GM18499 (cell line): ENCODE results near the gene ADGRG6.
"Not testable (repeated sequence)": the region's sequence is repeated elsewhere in the genome, so short reads cannot be mapped to it uniquely, and the experiment has no call there.

Source experiments
- ATAC-seq: cut with Tn5 transposase; IDR thresholded peaks from one replicate; pipeline ENCODE4 v1.9.1; 2021; ENCODE audit warnings: moderate number of reproducible peaks; ENCODE audit not compliant: insufficient read depth, unreplicated experiment

The ADGRG6 gene

DNA sequence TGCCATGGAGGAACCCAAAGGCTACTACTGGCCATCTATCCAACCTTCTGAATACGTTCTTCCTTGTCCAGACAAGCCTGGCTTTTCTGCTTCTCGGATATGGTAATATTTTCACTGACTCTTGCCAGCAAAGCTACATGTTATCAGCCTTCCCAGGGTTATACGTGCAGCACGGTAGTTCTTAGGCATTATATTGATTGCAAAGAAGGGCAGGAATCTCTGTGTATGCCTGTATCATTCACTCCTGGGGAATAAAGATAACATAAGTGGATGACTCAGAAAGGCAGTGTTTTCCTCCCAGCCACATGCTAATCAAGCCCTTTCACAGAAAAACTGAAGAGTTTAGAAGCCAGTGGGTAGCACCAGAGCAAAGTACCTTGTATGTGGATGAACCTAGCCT is 98.7 kb downstream of the ADGRG6 start:
- ATAC-seq: no peak

- ATAC-seq: no peak
Observed at GRCh38 chr6:142401838-142402237, 100.0 kb downstream of the ADGRG6 start.

DNA sequence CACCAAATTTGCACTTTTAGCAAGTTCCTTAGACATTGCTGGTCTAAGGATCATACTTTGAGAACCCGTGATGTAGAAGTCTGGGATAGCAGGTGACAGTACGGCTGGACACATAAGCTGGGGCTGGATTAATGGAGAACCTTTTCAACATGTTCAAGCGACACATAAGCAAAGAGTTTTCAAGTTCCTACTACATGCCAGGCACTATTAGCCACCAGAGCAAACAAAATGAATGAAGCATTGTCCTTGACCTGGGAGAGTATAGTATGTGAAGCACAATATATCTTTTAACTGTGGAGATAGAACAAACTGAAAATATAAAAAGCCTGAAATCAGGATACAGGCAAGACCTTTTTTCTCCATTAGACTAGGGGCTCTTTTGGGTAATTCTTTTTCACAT is 102.9 kb downstream of the ADGRG6 start:
- ATAC-seq: no peak

DNA sequence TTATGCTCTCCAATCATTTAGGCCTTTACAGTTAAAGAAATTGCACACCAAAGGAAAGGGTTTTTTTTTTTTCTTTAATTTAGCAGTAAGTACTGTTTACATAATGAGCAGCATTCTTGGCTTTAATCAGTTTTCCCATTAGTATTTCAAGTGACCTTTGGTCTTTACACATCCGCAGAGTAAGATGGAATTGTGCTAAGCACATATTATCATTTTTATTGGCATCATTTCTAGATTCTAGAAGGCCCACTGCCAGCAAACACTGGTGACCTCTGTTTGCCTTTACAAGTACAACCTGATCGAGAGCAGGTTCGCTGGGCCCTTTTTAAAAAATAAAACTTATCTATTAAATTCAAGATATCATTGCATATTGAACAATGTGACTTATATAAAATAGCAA is 104.3 kb downstream of the ADGRG6 start:
- ATAC-seq: no peak

DNA sequence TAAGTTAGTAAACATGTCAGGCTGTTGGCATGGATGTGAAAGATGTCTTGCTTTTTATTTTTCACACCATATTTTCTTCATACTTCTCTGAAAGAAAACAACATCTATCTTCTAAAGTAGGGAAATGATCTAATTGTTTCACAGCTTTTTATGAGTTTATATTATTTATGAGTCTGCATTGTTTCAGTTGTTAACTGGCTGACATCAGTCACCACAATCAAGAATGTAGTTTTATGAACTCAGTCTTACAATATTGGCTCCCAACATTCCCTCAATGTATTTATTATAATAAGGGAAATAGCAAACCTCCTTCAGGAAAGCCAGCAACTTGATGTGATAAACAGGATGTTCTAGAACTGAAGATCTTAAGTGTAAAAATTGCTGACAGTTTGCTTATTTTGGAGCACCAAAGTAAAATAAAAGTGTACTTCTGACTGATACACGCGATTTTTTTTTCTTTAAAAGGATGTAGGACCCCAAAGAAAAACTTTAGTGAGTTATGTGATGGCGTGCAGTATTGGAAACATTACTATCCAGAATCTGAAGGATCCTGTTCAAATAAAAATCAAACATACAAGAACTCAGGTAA is 106.0 kb downstream of the ADGRG6 start:
- no peak for ATAC-seq

- ATAC-seq: no peak
Observed at GRCh38 chr6:142408409-142408808, 106.6 kb downstream of the ADGRG6 start.

- ATAC-seq: no peak
Observed at GRCh38 chr6:142409794-142410193, 108.0 kb downstream of the ADGRG6 start.

DNA sequence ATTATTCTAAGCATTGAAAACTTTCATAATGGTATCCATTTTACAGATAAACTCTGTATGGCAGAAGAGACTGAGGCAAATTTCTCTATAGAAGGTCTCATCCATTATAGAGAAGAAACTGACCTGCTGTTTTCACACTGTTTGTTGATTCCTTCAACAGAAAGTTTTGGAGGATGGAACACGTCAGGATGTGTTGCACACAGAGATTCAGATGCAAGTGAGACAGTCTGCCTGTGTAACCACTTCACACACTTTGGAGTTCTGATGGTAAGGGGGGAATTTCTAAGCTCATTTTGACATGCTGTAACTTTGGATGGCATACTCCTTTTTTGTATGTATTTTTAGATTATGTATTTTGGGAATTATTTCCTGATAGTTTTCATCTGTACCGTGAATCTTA is 109.3 kb downstream of the ADGRG6 start:
- no peak for ATAC-seq

- ATAC-seq: no peak
Observed at GRCh38 chr6:142412241-142412640, 110.4 kb downstream of the ADGRG6 start.

GRCh38 chr6:142412658-142413057 is 110.9 kb downstream of the ADGRG6 start:
- ATAC-seq: no peak

GRCh38 chr6:142413111-142413510 is 111.3 kb downstream of the ADGRG6 start:
- ATAC-seq: no peak

DNA sequence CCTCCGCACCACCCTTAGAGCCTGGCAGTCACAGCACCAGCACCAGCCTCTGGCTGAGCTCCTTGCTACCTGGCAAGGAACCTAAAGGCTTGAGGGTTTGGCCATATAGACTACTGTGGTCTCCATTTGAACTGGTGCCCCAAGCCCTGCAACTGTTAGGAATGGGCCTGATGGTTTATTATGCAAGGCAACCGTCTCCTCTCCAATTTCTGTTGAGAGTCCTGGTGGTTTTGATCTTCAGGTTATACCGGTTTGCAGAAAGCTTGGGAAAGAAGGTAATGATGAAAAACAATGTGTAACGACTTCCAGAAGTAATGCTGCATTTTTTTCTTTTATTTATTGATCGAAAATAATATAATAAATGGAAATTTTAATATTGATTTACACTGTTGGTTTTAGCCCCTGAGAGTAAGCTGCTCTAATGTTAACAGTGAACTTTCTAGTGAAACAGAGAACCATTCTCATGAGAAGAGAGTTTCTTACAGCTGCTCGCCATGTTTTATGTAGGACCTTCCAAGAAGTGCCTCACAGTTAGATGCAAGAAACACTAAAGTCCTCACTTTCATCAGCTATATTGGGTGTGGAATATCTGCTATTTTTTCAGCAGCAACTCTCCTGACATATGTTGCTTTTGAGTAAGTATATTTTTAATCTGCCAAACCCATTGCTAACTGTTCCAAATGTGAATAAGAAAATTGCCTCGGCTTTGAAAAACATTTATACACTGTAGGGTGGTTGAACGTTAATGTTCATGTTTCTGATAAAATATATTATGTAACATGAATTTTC is 112.8 kb downstream of the ADGRG6 start:
- ATAC-seq: no peak

GRCh38 chr6:142416179-142416578 is 114.4 kb downstream of the ADGRG6 start:
- no peak for ATAC-seq

DNA sequence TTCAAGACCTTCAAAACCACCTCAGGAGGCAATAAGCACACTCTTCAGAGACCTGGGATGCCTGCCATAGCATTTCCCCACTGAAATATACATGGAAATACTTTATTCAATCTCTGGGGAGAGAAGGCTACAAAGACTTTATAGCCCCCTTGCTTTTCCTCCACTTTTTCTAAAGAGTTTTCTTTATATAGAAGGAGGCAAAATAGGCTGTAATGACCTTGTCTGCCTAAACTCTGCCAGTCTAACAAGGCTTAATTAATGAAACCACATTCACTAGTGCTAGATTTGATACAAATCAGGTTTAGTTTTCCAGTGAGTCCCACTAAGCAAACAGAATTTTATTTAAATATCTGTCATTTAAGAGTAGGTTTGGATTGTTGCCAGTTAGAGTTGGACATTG is 114.9 kb downstream of the ADGRG6 start:
- ATAC-seq: no peak

- ATAC-seq: no peak
Observed at GRCh38 chr6:142417331-142417750, 115.5 kb downstream of the ADGRG6 start.

DNA sequence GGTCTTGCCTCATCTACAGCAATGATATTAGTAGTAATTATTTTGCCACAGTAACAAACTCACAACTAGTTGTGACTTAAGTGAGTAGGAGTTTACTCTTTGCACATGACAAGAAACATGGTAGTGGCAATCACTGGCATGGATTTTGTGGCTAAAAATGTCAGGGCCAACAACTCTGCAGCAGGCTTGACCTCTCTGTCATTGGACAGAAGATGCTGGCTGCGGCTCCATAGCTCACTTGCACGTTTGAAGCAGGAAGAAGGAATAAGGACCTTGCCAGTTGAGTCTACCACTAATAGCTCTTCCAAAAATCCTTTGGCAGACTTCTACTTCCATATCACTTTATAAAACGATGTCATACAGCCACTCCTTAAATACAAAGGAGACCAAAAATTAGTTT is 117.3 kb downstream of the ADGRG6 start:
- ATAC-seq: no peak

DNA sequence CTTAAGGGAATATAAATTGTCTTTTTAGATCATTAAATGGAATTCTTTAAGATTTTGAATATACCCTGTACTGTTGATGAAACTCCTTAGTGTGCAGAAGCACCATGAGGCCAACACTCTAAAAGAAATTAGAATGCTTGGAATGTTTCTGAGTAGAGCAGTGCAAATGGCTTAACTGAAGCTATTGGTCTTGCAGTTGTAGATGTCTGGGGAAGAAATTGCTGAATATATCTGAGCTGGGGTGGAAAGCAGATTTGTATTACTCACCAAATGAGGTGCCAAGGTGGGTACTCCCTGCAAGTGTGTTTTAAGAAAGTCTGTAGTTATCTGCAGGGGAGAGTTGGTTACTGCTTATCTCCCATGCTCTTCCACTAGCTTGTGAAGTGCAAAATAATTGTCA is 119.0 kb downstream of the ADGRG6 start:
- no peak for ATAC-seq

DNA sequence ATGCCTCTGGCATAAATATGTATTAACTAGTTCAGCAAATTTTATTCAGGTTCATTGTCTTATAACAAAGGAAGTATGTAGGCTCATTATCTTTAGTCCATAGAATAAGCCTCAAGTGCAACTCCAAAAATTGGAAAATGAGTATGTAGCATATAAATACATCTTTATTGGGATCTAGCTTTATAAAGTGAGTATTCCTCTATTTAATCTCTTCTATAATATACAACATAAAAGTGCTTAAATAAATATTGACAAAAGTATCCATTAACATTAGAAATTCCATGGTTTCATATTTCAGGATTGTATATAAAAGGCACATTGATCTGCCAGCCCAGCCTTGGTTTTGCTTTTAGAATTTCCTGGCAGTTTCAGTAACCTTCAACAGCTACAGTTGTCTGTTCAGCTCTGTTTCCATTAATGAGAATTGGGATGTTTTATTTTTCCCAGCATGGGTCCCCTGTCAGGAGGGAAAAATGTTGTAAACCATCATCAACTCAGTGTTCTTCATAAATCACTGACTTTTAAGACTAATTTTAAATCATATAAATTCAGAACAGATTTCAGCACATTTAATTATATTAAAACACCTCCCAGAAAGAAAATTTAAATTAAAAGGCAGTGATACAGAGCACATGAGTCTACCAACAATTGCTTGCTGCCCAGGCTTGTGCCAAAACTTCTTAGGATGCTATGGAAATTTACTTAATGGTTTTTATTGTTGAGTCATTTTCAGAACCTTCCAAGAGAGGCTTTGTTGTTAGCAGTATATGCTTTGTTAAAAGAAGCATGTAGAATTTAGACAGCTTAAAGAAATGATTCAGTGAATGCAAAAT is 119.7 kb downstream of the ADGRG6 start:
- no peak for ATAC-seq

DNA sequence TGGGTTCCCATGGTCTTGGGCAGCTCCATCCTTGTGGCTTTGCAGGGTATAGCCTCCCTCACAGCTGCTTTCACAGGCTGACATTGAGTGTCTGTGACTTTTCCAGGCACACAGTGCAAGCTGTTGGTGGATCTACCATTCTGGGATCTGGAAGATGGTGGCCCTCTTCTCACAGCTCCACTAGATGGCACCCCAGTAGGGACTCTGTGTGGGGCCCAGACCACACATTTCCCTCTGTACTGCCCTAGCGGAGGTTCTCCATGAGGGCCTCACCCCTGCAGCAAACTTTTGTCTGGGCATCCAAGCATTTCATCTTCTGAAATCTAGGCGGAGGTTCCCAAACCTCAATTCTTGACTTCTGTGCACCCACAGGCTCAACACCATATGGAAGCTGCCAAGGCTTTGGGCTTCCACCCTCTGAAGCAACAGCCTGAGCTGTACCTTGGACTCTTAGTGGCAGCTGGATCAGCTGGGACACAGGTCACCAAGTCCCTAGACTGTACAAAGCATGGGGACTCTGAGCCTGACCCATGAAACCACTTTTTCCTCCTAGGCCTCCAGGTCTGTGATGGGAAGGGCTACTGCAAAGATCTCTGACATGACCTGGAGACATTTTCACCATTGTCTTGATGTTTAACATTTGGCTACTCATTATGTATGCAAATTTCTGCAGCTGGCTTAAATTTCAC is 124.8 kb downstream of the ADGRG6 start:
- not testable (repeated sequence) for ATAC-seq

GRCh38 chr6:142428468-142428867 is 126.7 kb downstream of the ADGRG6 start:
- not testable (repeated sequence) for ATAC-seq

DNA sequence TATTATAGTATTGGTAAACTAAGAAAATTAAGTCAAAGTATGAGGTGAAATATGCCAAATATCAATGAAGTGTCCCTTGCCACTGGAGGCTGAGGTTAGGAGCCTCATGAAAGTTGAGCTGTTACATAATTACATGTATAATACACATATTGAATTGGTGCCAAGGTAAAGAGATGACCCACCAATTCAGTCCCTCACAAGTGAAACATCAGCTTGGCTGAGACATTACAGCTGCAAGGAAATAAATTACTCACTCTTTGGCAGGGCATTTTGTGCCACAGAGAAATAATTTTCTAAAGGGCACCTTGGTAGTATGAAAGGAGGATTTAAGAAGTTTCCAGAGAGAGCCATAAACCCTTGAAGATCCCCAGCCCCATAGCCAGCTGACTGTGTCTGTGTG is 127.4 kb downstream of the ADGRG6 start:
- ATAC-seq: no peak
